ENCODE measurements around the gene ZMYM5.
"Not testable (repeated sequence)": the region's sequence is repeated elsewhere in the genome, so short reads cannot be mapped to it uniquely, and the experiment has no call there.

The ZMYM5 gene

DNA sequence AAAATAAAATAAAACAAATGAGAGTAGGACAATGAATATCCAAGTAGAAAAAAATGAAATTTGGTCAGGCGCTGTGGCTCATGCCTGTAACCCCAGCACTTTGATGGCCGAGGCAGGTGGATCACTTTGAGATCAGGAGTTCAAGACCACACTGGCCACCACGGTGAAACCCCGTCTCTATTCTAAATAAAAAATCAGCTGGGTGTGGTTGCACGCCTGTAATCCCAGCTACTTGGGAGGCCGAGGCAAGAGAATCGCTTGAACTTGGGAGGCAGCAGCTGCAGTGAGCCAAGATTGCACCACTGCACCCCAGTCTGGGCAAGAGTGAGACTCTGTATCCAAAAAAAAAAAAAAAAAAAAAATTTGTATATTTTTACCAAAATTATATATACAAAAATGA, 18.2 kb upstream of the ZMYM5 start:
- TF ChIP-seq, protein P1, sequence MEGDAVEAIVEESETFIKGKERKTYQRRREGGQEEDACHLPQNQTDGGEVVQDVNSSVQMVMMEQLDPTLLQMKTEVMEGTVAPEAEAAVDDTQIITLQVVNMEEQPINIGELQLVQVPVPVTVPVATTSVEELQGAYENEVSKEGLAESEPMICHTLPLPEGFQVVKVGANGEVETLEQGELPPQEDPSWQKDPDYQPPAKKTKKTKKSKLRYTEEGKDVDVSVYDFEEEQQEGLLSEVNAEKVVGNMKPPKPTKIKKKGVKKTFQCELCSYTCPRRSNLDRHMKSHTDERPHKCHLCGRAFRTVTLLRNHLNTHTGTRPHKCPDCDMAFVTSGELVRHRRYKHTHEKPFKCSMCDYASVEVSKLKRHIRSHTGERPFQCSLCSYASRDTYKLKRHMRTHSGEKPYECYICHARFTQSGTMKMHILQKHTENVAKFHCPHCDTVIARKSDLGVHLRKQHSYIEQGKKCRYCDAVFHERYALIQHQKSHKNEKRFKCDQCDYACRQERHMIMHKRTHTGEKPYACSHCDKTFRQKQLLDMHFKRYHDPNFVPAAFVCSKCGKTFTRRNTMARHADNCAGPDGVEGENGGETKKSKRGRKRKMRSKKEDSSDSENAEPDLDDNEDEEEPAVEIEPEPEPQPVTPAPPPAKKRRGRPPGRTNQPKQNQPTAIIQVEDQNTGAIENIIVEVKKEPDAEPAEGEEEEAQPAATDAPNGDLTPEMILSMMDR (conservative IDR thresholded peaks at IDR 0.05; ENCODE audit: low read depth, low read length), result no peak
- no peak overlapping the region for H3K4me3 ChIP-seq (ENCODE audit: low read length)
- no peak for DNase-seq (ENCODE audit: low read depth)

DNA sequence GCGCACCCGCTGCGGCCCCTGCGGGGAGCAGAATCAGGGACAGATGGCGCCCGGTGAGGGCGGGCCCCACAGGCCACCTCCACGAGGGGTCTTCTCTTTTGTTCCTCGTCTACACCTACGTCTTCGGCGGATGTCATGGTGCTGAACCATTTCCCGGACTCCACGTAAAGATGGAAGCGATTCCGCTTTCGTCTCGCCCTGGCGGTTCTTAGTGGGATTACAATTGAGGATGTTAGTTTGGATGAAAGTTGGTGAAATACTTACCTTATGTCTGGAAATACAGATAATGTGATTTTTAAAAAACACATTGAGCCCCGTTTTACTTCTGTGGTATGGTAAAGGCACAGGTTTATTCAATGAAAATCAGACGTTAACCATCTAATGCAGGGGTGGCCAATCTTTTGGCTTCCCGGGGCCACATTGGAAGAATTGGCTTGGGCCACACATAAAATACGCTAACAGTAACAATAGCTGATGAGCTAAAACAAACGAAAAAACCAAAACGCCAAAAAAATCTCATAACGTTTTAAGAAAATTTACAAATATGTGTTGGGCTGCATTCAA, 1.4 kb upstream of the ZMYM5 start:
- no peak for DNase-seq (ENCODE audit: low read depth)
- TF ChIP-seq, protein P1 (conservative IDR thresholded peaks at IDR 0.05; ENCODE audit: low read depth, low read length), result peak; percentile 66
- H3K4me3 ChIP-seq (ENCODE audit: low read length), result peak overlapping the region; percentile 60

DNA sequence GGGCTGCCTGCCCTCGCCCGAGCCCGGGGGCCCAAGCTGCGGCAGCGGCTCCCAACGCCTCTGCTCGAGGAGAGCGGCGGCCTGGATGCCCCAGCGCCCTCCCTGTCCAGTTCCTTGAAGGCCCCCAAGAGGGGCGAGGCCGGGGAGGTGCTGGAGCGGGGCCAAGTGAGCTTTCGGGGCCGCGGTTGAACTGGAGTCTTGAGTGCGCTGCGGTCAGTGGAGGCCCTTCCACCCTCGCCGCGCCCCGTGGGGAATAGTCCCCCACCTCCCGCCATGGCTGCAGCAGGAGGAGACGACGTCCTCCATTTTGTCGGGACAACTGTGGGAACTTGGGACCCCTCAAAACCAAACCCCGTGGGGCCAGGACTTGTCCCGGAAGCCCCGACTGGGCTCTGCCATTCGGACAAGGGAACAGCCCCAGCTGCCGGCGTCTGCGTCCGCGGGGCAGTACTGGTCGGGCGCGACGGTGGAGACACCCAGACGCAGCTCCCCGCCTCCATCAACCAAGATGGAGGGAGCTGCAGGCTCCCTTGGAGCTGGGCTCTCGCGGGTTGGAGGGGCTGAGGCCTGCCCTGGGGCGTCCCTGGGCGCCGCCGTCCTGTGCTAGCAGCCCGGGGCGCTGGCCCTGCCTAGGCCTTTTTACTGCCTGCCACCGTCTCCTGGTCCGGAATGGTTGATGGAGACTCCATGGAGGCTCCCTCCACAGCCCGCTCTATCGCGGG, 736 bp upstream of the ZMYM5 start:
- TF ChIP-seq, protein P1 (conservative IDR thresholded peaks at IDR 0.05; ENCODE audit: low read depth, low read length), result no peak
- peak overlapping the region; percentile 60 for H3K4me3 ChIP-seq (ENCODE audit: low read length)
- DNase-seq (ENCODE audit: low read depth), result no peak

DNA sequence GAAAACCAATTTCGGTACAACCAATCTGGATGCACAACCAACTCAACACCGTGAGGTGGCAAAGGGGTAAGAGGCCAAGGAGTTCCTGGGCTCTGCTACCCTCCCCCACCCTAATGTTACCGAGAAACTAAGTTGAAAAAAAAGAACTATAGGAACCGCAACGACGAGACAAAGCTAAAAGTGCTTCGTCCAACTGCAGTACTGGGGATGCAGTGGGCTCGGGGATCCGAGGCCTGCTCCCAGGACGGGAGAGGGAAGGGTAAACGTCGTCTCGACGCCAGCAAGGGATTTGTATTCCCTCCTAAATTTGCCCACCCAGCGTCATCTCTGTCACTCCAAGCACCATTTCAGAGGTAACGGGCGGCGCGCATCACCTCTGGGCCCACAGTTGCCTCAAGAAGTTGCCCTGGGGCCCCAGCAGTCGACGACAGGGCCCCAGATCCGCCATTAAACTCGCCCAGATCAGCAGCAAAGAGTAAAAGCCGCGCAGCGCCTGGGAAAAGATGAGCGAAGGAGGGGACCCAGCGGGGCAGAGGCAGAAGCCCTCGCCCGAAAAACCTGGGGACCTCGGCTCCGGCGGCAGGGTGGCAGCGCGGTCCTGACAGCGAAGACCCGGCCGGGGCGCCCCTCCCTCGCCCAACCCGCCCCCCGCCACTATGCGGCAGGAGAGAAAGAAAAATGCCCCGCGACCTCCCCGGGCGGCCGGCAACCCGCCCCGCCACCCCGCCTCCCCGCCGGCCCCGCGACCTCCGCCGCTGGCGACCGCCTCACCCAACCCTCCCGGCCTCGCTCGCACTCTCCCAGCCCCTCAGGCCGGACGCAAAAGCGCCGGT, 752 bp downstream of the ZMYM5 start:
- no peak for DNase-seq (ENCODE audit: low read depth)
- TF ChIP-seq, protein P1 (conservative IDR thresholded peaks at IDR 0.05; ENCODE audit: low read depth, low read length), result no peak
- H3K4me3 ChIP-seq (ENCODE audit: low read length), result peak overlapping the region; percentile 85

DNA sequence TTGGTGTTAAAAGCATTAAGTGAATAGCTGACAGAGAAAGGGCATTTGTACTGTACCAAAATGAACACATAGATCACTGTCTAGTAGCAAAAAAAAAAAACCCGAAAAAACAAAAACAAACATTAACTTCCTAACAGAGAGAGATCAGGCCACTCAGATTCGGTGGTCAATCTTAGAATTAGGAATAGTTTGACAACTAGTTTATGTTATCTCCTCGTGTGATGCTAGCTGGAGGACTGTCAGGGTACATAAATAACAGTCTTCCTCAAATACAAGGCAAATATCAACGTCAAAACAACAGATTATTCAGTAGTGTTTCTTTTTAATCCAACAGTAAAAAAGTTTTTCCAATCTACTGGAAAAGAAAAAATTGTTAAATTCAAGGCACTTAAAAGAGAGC, 1.7 kb downstream of the ZMYM5 start:
- no peak for DNase-seq (ENCODE audit: low read depth)
- TF ChIP-seq, protein P1 (conservative IDR thresholded peaks at IDR 0.05; ENCODE audit: low read depth, low read length), result no peak
- H3K4me3 ChIP-seq (ENCODE audit: low read length), result peak overlapping the region; percentile 85

DNA sequence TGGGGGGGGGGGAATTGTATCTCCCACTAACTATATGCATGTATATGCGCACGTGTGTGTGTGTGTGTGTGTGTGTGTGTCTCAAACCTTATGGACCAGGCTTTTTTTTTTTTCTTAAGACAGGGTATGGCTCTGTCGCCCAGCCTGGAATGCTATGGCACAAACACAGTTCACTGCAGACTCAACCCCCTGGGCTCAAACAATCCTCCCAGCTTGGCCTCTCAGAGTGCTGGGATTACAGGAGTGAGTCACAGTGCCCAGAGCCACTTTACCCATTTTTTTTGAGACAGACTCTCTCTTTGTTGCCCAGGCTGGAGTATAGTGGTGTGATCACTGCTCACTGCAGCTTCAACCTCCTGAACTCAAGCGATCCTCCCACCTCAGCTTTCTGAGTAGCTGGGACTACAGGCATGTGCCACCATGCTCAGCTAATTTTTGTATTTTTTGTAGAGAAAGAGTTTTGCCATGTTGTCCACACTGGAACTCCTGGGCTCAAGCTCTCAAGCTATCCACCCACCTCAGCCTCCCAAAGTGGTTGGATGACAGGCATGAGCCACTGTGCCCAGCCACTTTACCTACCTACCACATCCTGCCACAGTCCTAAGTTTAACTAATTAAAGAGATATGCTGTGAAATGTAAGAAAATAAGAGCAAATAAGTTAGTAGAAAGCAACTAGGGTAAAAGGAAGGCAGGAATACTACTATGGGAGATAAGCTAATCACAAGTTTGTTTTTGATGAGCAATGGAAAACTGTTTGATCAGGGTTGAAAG, 2.4 kb downstream of the ZMYM5 start:
- peak; percentile 90 for DNase-seq (ENCODE audit: low read depth)
- peak overlapping the region; percentile 85 for H3K4me3 ChIP-seq (ENCODE audit: low read length)
- TF ChIP-seq, protein P1 (conservative IDR thresholded peaks at IDR 0.05; ENCODE audit: low read depth, low read length), result no peak

DNA sequence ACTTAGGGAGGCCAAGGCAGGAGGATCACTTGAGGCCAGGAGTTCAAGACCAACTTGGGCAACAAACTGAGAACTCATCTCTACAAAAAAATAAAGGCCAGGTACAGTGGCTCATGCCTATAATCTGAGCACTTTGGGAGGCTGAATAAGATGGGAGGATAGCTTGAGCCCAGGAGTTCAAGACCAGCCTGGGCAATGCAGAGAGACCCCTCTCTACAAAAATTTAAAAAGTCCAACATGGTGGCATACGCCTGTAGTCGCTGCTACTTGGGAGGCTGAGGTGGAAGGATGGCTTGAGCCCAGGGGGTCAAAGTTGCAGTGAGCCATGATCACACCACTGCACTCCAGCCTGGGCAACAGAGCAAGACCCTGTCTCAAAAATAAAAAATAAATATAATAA, 5.8 kb downstream of the ZMYM5 start:
- H3K4me3 ChIP-seq (ENCODE audit: low read length), result not testable (repeated sequence)

More for the DNA sequence above, 5.8 kb downstream of the ZMYM5 start:
- not testable (repeated sequence) for DNase-seq (ENCODE audit: low read depth)

All from retinal pigment epithelial cell (primary cell).